GM12878 (cell line): Measurements from ENCODE around the gene MTHFD1L. TPM values are rescaled to one million over a fixed set of nuclear protein-coding genes. Genes with fewer than 3 reads are reported as not detected.

ENCODE experiments used
- ATAC-seq: fragments of 200-7000 bp; cut with Tn5 transposase; 3 replicates; pipeline ENCODE4 v1.9.1; 2020; ENCODE audit warnings: mild to moderate bottlenecking, moderate library complexity
- BruUV-seq: library from RNA; stranded (reverse); fragments of 400-500 nt; replicated peaks from 2 replicates; lab custom pipeline; 2021; lab: Mats Ljungman, UMichigan
- CTCF ChIA-PET: fragments of 300-600 bp; sonication (Branson Sonifier 250); formaldehyde crosslinking; extraction: SDS; loops from one replicate; lab custom pipeline; 2021; ENCODE audit warnings: inconsistent platforms; lab: Yijun Ruan, JAX
- POLR2A ChIA-PET: fragments of 350-600 bp; formaldehyde crosslinking; extraction: SDS; loops from one replicate; lab custom pipeline; 2021; ENCODE audit warnings: inconsistent platforms; lab: Charles Lee
- RAD21 ChIA-PET: fragments of 300-600 bp; sonication (Branson Sonifier 250); formaldehyde crosslinking; loops from one replicate; lab custom pipeline; 2023; ENCODE audit warnings: antibody characterized with exemption; ENCODE audit not compliant: unreplicated experiment; lab: Charles Lee
- SMC1A ChIA-PET: fragments of 300-600 bp; sonication (Branson Sonifier 250); formaldehyde crosslinking; loops from one replicate; lab custom pipeline; 2023; ENCODE audit not compliant: unreplicated experiment, uncharacterized antibody; lab: Charles Lee
- DNase-seq: peaks from one replicate; pipeline ENCODE4 v3.0.0-alpha.2; 2011; ENCODE audit warnings: low read depth, low spot score
- FAIRE-seq: peaks from 3 replicates; lab custom pipeline; 2011; peaks lifted over from hg19 to GRCh38; lab: Jason Lieb, UNC
- H2AFZ ChIP-seq: 2 replicates; pipeline ENCODE4 v1.6.0; 2011; ENCODE audit warnings: low read depth, low read length, control low read depth; ENCODE audit not compliant: control insufficient read depth
- H3K27ac ChIP-seq: 2 replicates; pipeline ENCODE4 v1.5.1; 2011; ENCODE audit warnings: control low read depth; ENCODE audit not compliant: control insufficient read depth, insufficient read depth
- H3K27me3 ChIP-seq, 2 experiments: replicated peaks in 1 of 2; 2 replicates each; pipeline versions ENCODE4 v1.6.0 to v1.6.1; 2011; ENCODE audit warnings: low read length in 1 of 2; ENCODE audit not compliant: control insufficient read depth in 2 of 2, insufficient read depth in 2 of 2
- H3K36me3 ChIP-seq, 2 experiments: 2 replicates each; pipeline ENCODE4 v1.5.1; 2011; ENCODE audit warnings: low read length in 1 of 2; ENCODE audit not compliant: control insufficient read depth in 2 of 2, insufficient read depth in 2 of 2
- H3K4me1 ChIP-seq: 2 replicates; pipeline ENCODE4 v1.6.1; 2011; ENCODE audit warnings: mild to moderate bottlenecking, low read length, moderate library complexity, mixed read lengths; ENCODE audit not compliant: control insufficient read depth, insufficient read depth
- H3K4me2 ChIP-seq: 2 replicates; pipeline ENCODE4 v1.6.0; 2011; ENCODE audit warnings: control low read depth; ENCODE audit not compliant: control insufficient read depth, insufficient read depth
- H3K4me3 ChIP-seq: fragments of 200-600 bp; sonication (generic); 2 replicates; pipeline ENCODE4 v1.5.1; 2016
- H3K79me2 ChIP-seq: 2 replicates; pipeline ENCODE4 v1.6.0; 2011; ENCODE audit warnings: low read length; ENCODE audit not compliant: control insufficient read depth, insufficient read depth
- H3K9ac ChIP-seq: 2 replicates; pipeline ENCODE4 v1.8.0; 2011; ENCODE audit warnings: low read length, control low read depth, mixed read lengths; ENCODE audit not compliant: control insufficient read depth, insufficient read depth
- H3K9me3 ChIP-seq: replicated peaks from 3 replicates; pipeline ENCODE4 v1.5.1; 2011; ENCODE audit warnings: mild to moderate bottlenecking, low read length; ENCODE audit not compliant: control insufficient read depth, insufficient read depth
- H4K20me1 ChIP-seq: 2 replicates; pipeline ENCODE4 v1.6.0; 2011; ENCODE audit not compliant: control insufficient read depth, insufficient read depth
- FOXM1 ChIP-seq: IDR thresholded peaks from 2 replicates; pipeline ENCODE4 v1.6.1; 2012; ENCODE audit warnings: low read depth, mild to moderate bottlenecking, inconsistent platforms, low read length, moderate library complexity
- KDM1A ChIP-seq: fragments of 200-600 bp; sonication (generic); IDR thresholded peaks from 2 replicates; pipeline ENCODE4 v1.6.1; 2016; ENCODE audit warnings: borderline replicate concordance
- POLR2AphosphoS2 ChIP-seq: IDR thresholded peaks from 2 replicates; pipeline ENCODE4 v1.6.1; 2011; ENCODE audit warnings: low read depth, mild to moderate bottlenecking, low read length, improper control_type of control experiment, moderate library complexity
- RB1 ChIP-seq: fragments of 450-650 bp; formaldehyde crosslinking; IDR thresholded peaks from 2 replicates; pipeline ENCODE4 v1.6.1; 2017; ENCODE audit warnings: mild to moderate bottlenecking, borderline replicate concordance
- SIN3A ChIP-seq: IDR thresholded peaks from 2 replicates; pipeline ENCODE4 v1.6.1; 2012; ENCODE audit warnings: low read depth, low read length, improper control_type of control experiment
- STAT1 ChIP-seq: fragments of 450-650 bp; conservative IDR thresholded peaks from 2 replicates; pipeline ENCODE4 v1.6.1; 2014; ENCODE audit warnings: antibody characterized with exemption, mild to moderate bottlenecking
- TCF12 ChIP-seq: IDR thresholded peaks from 2 replicates; pipeline ENCODE4 v1.6.1; 2011; ENCODE audit warnings: low read depth, mild to moderate bottlenecking, low read length
- WRNIP1 ChIP-seq: IDR thresholded peaks from 2 replicates; pipeline ENCODE4 v1.6.1; 2011; ENCODE audit warnings: low read depth, low read length, improper control_type of control experiment, borderline replicate concordance
- ZNF592 ChIP-seq: fragments of 450-650 bp; IDR thresholded peaks from 2 replicates; pipeline ENCODE4 v1.6.1; 2017; ENCODE audit warnings: mild to moderate bottlenecking, moderate library complexity
- WGBS: methylation state at CpG from one replicate; pipeline ENCODE4 v1.1.6; 2016; ENCODE audit warnings: low lambda C conversion rate; ENCODE audit not compliant: insufficient replicate concordance, insufficient coverage; ENCODE audit errors: missing lambda C conversion rate; 5-methylcytosine and 5-hydroxymethylcytosine counted together
- in situ Hi-C: fragments of 300-500 bp; cut with MboI; formaldehyde crosslinking; loops from 9 replicates; pipeline ENCODE4 v1.14.3; 2018; ENCODE audit warnings: mixed read lengths
- intact Hi-C: fragments of 100-400 bp; cut with micrococcal nuclease; formaldehyde crosslinking; loops from one replicate; pipeline ENCODE4 v1.14.2; 2022; ENCODE audit not compliant: unreplicated experiment
- polyA plus RNA-seq, 11 experiments: library from polyadenylated mRNA; depleted of rRNA in 4 of 11; unstranded in 6 of 11; stranded (reverse) in 5 of 11; fragments of >200 nt; fragmentation: Nextera tagmentation in 4 of 11; fragmentation: Illumina TruSeq in 1 of 11; extraction: Ambion mirVana in 4 of 11; extraction: Trizol in 1 of 11; gene quantifications; 1 replicate in 1 of 11; 2 replicates in 10 of 11; pipeline versions ENCODE4 v1.2.1 to v1.2.3, GENCODE V29; 2011 to 2016; ENCODE audit warnings: inconsistent platforms in 2 of 11, missing spikeins in 2 of 11, low read depth in 1 of 11
- total RNA-seq, 4 experiments: library from RNA; depleted of rRNA in 3 of 4; stranded (reverse); fragments of >200 nt in 3 of 4; fragmentation: Illumina TruSeq in 1 of 4; extraction: Trizol in 1 of 4; gene quantifications; 2 replicates each; pipeline versions ENCODE4 v1.2.1 to v1.2.3, GENCODE V29; 2013 to 2021
- TF ChIP-seq, protein P1 (sequence below): IDR thresholded peaks from 2 replicates; pipeline ENCODE4 v1.6.1; 2011; ENCODE audit warnings: borderline replicate concordance, low read depth, mild to moderate bottlenecking, moderate library complexity, low read length; ENCODE audit not compliant: insufficient read depth, poor library complexity, severe bottlenecking

MTHFD1L gene
- total and polyA plus RNA-seq, 10 of the 15 experiments (the other 5 are each of a cell fraction or from before 2014, with no cell fraction given) = 11.7 to 75.5 (median 28.8) TPM

DNA sequence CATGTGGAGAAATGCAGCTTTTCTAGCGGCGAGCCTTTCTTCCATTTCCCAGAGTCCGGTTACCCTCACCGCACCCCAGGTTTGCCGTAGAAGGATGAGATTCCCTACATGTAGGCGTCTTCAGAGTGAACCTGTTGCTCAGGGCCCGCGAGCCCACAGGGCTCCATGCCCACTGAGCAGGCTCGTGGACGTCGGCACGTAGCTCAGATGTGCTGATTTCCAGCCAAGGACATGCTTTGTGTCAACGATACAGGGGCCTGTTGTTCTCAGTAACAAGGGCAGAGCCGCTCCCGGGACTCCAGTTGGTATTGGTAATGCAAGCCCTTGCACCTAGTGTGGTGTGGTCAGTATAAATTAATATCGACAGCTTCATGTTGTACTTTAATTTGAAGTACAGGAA is 159.6 kb downstream of the MTHFD1L start:
- TF ChIP-seq FOXM1 (no peak), POLR2AphosphoS2 (no peak), STAT1 (no peak), RB1 (no peak), TCF12 (no peak), WRNIP1 (no peak), ZNF592 (no peak), KDM1A (no peak), SIN3A (no peak)
- TF ChIP-seq, protein P1, sequence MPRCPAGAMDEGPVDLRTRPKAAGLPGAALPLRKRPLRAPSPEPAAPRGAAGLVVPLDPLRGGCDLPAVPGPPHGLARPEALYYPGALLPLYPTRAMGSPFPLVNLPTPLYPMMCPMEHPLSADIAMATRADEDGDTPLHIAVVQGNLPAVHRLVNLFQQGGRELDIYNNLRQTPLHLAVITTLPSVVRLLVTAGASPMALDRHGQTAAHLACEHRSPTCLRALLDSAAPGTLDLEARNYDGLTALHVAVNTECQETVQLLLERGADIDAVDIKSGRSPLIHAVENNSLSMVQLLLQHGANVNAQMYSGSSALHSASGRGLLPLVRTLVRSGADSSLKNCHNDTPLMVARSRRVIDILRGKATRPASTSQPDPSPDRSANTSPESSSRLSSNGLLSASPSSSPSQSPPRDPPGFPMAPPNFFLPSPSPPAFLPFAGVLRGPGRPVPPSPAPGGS = no peak
- no peak overlapping the region for H3K4me3 ChIP-seq
- H3K79me2 ChIP-seq = no peaks in the 10 kb centered on the region
- no peaks in the 10 kb centered on the region for H4K20me1 ChIP-seq
- no peaks in the 10 kb centered on the region for H3K27me3 ChIP-seq
- intact Hi-C loops = no loop called here
- in situ Hi-C loops = no loop called here
- peaks cover 4% of the 10 kb centered on the region; the same call in 2 of the 3 replicates for H3K9me3 ChIP-seq
- H3K4me1 ChIP-seq = no peaks in the 10 kb centered on the region
- ChIA-PET POLR2A (no interaction called here), CTCF (interaction anchor here (2.9 kb wide), 2 partner anchors 10 to 299 kb away, joined by 9 to 15 read pairs; no protein-coding TSS in a partner anchor), SMC1A (interaction anchor here (0.6 kb wide), 1 partner anchor 872 kb away, joined by 3 read pairs; no protein-coding TSS in a partner anchor), RAD21 (interaction anchor here (1.8 kb wide), 1 partner anchor 133 kb away, joined by 4 read pairs; no protein-coding TSS in a partner anchor)
- H3K27ac ChIP-seq = no peak overlapping the region
- no peak overlapping the region for H3K4me2 ChIP-seq
- H3K9ac ChIP-seq = no peak overlapping the region
- no peak overlapping the region for H2AFZ ChIP-seq
- 98% methylated on average over 15 of the region's 16 CpGs for WGBS
- FAIRE-seq (no peak), ATAC-seq (no peak), DNase-seq (no peak)
- H3K36me3 ChIP-seq = peaks cover 0 to 10% of the 10 kb centered on the region in 2 experiments; a peak in 1 of 4 replicates
- no TSS peak for BruUV-seq
